Naive thymus-derived CD4-positive, alpha-beta T cell (primary cell): ENCODE measurements around the gene BMAL1. TPM values are rescaled to one million over a fixed set of nuclear protein-coding genes. Genes with fewer than 3 reads are reported as not detected.
A peak's percentile ranks its signal among the peaks of the same experiment; 100 is the strongest.
"Not testable (repeated sequence)": the region's sequence is repeated elsewhere in the genome, so short reads cannot be mapped to it uniquely, and the experiment has no call there.

ENCODE experiments used
- ATAC-seq: fragments of 150-1000 bp; cut with Tn5 transposase; 2 replicates; pipeline ENCODE4 v1.10.0; 2021; ENCODE audit warnings: mild to moderate bottlenecking, moderate library complexity
- CTCF ChIA-PET: fragments of 350-600 bp; sonication (Branson Sonifier 250); formaldehyde crosslinking; loops from one replicate; lab custom pipeline; 2021; ENCODE audit warnings: antibody characterized with exemption; lab: Charles Lee
- POLR2A ChIA-PET: fragments of 350-600 bp; sonication (Branson Sonifier 250); formaldehyde crosslinking; loops from one replicate; lab custom pipeline; 2021; ENCODE audit warnings: antibody characterized with exemption, inconsistent platforms; lab: Charles Lee
- DNase-seq, 9 donors: peaks; one replicate each; pipeline versions ENCODE4 v3.0.0 to v3.0.0-alpha.2; 2020 to 2022; ENCODE audit warnings: mixed read lengths in 1 of 9
- H3K27ac ChIP-seq: one replicate; pipeline ENCODE4 v1.7.0; 2013; ENCODE audit warnings: mild to moderate bottlenecking, low read depth, low read length, moderate library complexity
- H3K27me3 ChIP-seq, 2 donors: one replicate each; pipeline ENCODE4 v1.7.0; 2013; ENCODE audit warnings: low read length in 2 of 2, mild to moderate bottlenecking in 2 of 2, moderate library complexity in 2 of 2; ENCODE audit not compliant: control insufficient read depth in 2 of 2, insufficient read depth in 2 of 2
- H3K36me3 ChIP-seq, 3 experiments: 1 replicate in 2 of 3; 2 replicates in 1 of 3; pipeline ENCODE4 v1.7.0; 2013; ENCODE audit warnings: low read length in 3 of 3, mild to moderate bottlenecking in 3 of 3, moderate library complexity in 1 of 3; ENCODE audit not compliant: insufficient read depth in 3 of 3, control insufficient read depth in 2 of 3
- H3K4me1 ChIP-seq, 2 donors: one replicate each; pipeline ENCODE4 v1.7.0; 2013; ENCODE audit warnings: low read length in 2 of 2, mild to moderate bottlenecking in 2 of 2, moderate library complexity in 1 of 2; ENCODE audit not compliant: control insufficient read depth in 2 of 2, insufficient read depth in 2 of 2
- H3K4me3 ChIP-seq: 2 replicates; pipeline ENCODE4 v1.7.0; 2013; ENCODE audit warnings: mild to moderate bottlenecking, low read length
- H3K9me3 ChIP-seq, 3 experiments: 1 replicate in 2 of 3; 2 replicates in 1 of 3; pipeline ENCODE4 v1.7.0; 2013; ENCODE audit warnings: low read length in 3 of 3; ENCODE audit not compliant: control insufficient read depth in 2 of 3
- H3K27ac Mint-ChIP-seq, 9 donors: one replicate each; pipeline ENCODE4 v1.8.0; 2020 to 2022; ENCODE audit warnings: mixed read lengths in 9 of 9, mild to moderate bottlenecking in 8 of 9, moderate library complexity in 5 of 9, inconsistent platforms in 2 of 9
- H3K27me3 Mint-ChIP-seq, 5 donors: one replicate each; pipeline ENCODE4 v1.8.0; 2021 to 2022; ENCODE audit warnings: mixed read lengths in 5 of 5, mild to moderate bottlenecking in 1 of 5
- H3K36me3 Mint-ChIP-seq, 5 donors: one replicate each; pipeline ENCODE4 v1.8.0; 2020 to 2022; ENCODE audit warnings: mixed read lengths in 5 of 5, mild to moderate bottlenecking in 3 of 5, inconsistent platforms in 1 of 5
- H3K4me1 Mint-ChIP-seq, 7 donors: one replicate each; pipeline ENCODE4 v1.8.0; 2020 to 2022; ENCODE audit warnings: mixed read lengths in 7 of 7, mild to moderate bottlenecking in 3 of 7, inconsistent platforms in 1 of 7
- H3K4me3 Mint-ChIP-seq, 10 donors: one replicate each; pipeline ENCODE4 v1.8.0; 2020 to 2022; ENCODE audit warnings: mild to moderate bottlenecking in 10 of 10, mixed read lengths in 10 of 10, moderate library complexity in 6 of 10, inconsistent platforms in 2 of 10
- H3K9me3 Mint-ChIP-seq, 11 donors: one replicate each; pipeline ENCODE4 v1.8.0; 2020 to 2022; ENCODE audit warnings: mixed read lengths in 11 of 11, mild to moderate bottlenecking in 4 of 11, inconsistent platforms in 1 of 11, moderate library complexity in 1 of 11
- intact Hi-C, 2 donors: fragments of 100-400 bp; cut with micrococcal nuclease; formaldehyde crosslinking; loops; one replicate each; pipeline ENCODE4 v1.15.1; 2023
- polyA plus RNA-seq, 2 donors: library from polyadenylated mRNA; unstranded; fragments of 300-500 nt; fragmentation: Illumina TruSeq; gene quantifications; one replicate each; pipeline ENCODE4 v1.2.3, GENCODE V29; 2021
- total RNA-seq, 6 experiments: library from RNA in 5 of 6; stranded (reverse) in 5 of 6; gene quantifications; 1 replicate in 5 of 6; 2 replicates in 1 of 6; pipeline ENCODE4 v1.2.3 and lab custom pipeline; 2021 to 2026

BMAL1 gene
- total and polyA plus RNA-seq, 7 experiments from 2014 or later = 12.8 to 88.3 (median 47.9) TPM

- H3K27ac Mint-ChIP-seq = no peak overlapping the region
- Histone ChIP-seq H3K27ac (no peak overlapping the region), H3K36me3 (no peaks in the 10 kb centered on the region), H3K27me3 (peaks cover 0 to 9% of the 10 kb centered on the region in 2 donors), H3K4me1 (no peaks in the 10 kb centered on the region), H3K9me3 (no peaks in the 10 kb centered on the region), H3K4me3 (no peak overlapping the region)
- H3K4me1 Mint-ChIP-seq = no peaks in the 10 kb centered on the region
- ChIA-PET POLR2A (no interaction called here), CTCF (interaction anchor here (1.4 to 1.6 kb wide), 4 partner anchors 13 to 88 kb away, joined by 3 to 6 read pairs (median 4); no protein-coding TSS in a partner anchor)
- ATAC-seq (no peak), DNase-seq (no peak)
- no peak overlapping the region for H3K4me3 Mint-ChIP-seq
- no peaks in the 10 kb centered on the region for H3K9me3 Mint-ChIP-seq
- H3K36me3 Mint-ChIP-seq = no peaks in the 10 kb centered on the region
- intact Hi-C loops = loop anchor here (1.0 kb wide), 2 partner anchors 85 to 94 kb away; no protein-coding TSS in a partner anchor
- peaks cover 7 to 22% (median 14%) of the 10 kb centered on the region in 5 donors for H3K27me3 Mint-ChIP-seq
Measured at GRCh38 chr11:13249992-13250391, 27.6 kb upstream of the BMAL1 start.

- Mint-ChIP-seq H3K4me3 (no peak overlapping the region), H3K9me3 (no peaks in the 10 kb centered on the region), H3K27me3 (peaks cover 0 to 7% (median 6%) of the 10 kb centered on the region in 5 donors), H3K36me3 (no peaks in the 10 kb centered on the region), H3K4me1 (no peaks in the 10 kb centered on the region), H3K27ac (no peak overlapping the region)
- no peak overlapping the region for H3K27ac ChIP-seq
- POLR2A ChIA-PET = no interaction called here
- H3K27me3 ChIP-seq = peaks cover 0 to 5% of the 10 kb centered on the region in 2 donors
- no peaks in the 10 kb centered on the region for H3K9me3 ChIP-seq
- intact Hi-C loops = no loop called here
- H3K4me3 ChIP-seq = no peak overlapping the region
- DNase-seq (no peak), ATAC-seq (no peak)
- H3K36me3 ChIP-seq = no peaks in the 10 kb centered on the region
- CTCF ChIA-PET = interaction anchor here (0.6 kb wide), 1 partner anchor 215 kb away, joined by 3 read pairs; no protein-coding TSS in a partner anchor
- no peaks in the 10 kb centered on the region for H3K4me1 ChIP-seq
Measured at GRCh38 chr11:13251966-13252365, 25.6 kb upstream of the BMAL1 start.

GRCh38 chr11:13252438-13252837, 25.2 kb upstream of the BMAL1 start:
- Mint-ChIP-seq H3K4me1 (no peaks in the 10 kb centered on the region), H3K36me3 (no peaks in the 10 kb centered on the region), H3K4me3 (no peak overlapping the region), H3K27ac (no peak overlapping the region), H3K27me3 (peaks cover 0 to 6% (median 2%) of the 10 kb centered on the region in 5 donors), H3K9me3 (no peaks in the 10 kb centered on the region)
- POLR2A ChIA-PET = no interaction called here
- CTCF ChIA-PET = no interaction called here
- DNase-seq = no peak
- Histone ChIP-seq H3K4me3 (no peak overlapping the region), H3K4me1 (no peaks in the 10 kb centered on the region), H3K9me3 (no peaks in the 10 kb centered on the region), H3K27ac (no peak overlapping the region), H3K27me3 (peaks cover 0 to 4% of the 10 kb centered on the region in 2 donors), H3K36me3 (no peaks in the 10 kb centered on the region)
- intact Hi-C loops = no loop called here
- ATAC-seq = no peak

- Histone ChIP-seq H3K27ac (no peak overlapping the region), H3K4me1 (peaks cover 0 to 3% of the 10 kb centered on the region in 2 donors), H3K36me3 (no peaks in the 10 kb centered on the region), H3K27me3 (peaks cover 0 to 4% of the 10 kb centered on the region in 2 donors), H3K9me3 (no peaks in the 10 kb centered on the region), H3K4me3 (no peak overlapping the region)
- Mint-ChIP-seq H3K27me3 (peaks cover 0 to 12% (median 0%) of the 10 kb centered on the region in 5 donors), H3K36me3 (no peaks in the 10 kb centered on the region), H3K27ac (no peak overlapping the region), H3K4me1 (peaks cover 13 to 26% (median 20%) of the 10 kb centered on the region in 7 donors), H3K9me3 (no peaks in the 10 kb centered on the region), H3K4me3 (no peak overlapping the region)
- CTCF ChIA-PET = interaction anchor here (2.0 kb wide), 1 partner anchor 87 kb away, joined by 5 read pairs; no protein-coding TSS in a partner anchor
- ATAC-seq (no peak), DNase-seq (no peak)
- POLR2A ChIA-PET = no interaction called here
- intact Hi-C loops = no loop called here
Measured at GRCh38 chr11:13256216-13256615, 21.4 kb upstream of the BMAL1 start.

- intact Hi-C loops, H3K9me3 Mint-ChIP-seq, DNase-seq, H3K4me1 ChIP-seq, H3K36me3 Mint-ChIP-seq, H3K36me3 ChIP-seq, ATAC-seq, POLR2A ChIA-PET, H3K27ac Mint-ChIP-seq, H3K27ac ChIP-seq, H3K27me3 ChIP-seq, H3K4me3 Mint-ChIP-seq, H3K9me3 ChIP-seq, H3K4me3 ChIP-seq: not testable (repeated sequence)
- CTCF ChIA-PET = interaction anchor here (1.0 kb wide), 1 partner anchor 77 kb away, joined by 3 read pairs; no protein-coding TSS in a partner anchor
- Mint-ChIP-seq H3K4me1 (peaks cover 13 to 26% (median 20%) of the 10 kb centered on the region in 7 donors), H3K27me3 (peaks cover 0 to 14% (median 0%) of the 10 kb centered on the region in 5 donors)
Measured at GRCh38 chr11:13258061-13258460, 19.5 kb upstream of the BMAL1 start.

- Mint-ChIP-seq H3K4me1 (peaks cover 13 to 26% (median 20%) of the 10 kb centered on the region in 7 donors), H3K27me3 (peaks cover 0 to 21% (median 0%) of the 10 kb centered on the region in 5 donors), H3K4me3 (peak overlapping the region in 2 of 10 donors; percentile 13 to 60), H3K36me3 (no peaks in the 10 kb centered on the region), H3K9me3 (no peaks in the 10 kb centered on the region), H3K27ac (no peak overlapping the region)
- no peak for DNase-seq
- Histone ChIP-seq H3K9me3 (no peaks in the 10 kb centered on the region), H3K4me3 (no peak overlapping the region), H3K27ac (no peak overlapping the region), H3K4me1 (peaks cover 0 to 3% of the 10 kb centered on the region in 2 donors), H3K27me3 (no peaks in the 10 kb centered on the region), H3K36me3 (no peaks in the 10 kb centered on the region)
- ATAC-seq = no peak
- ChIA-PET CTCF (interaction anchor here (0.5 to 1.0 kb wide), 2 partner anchors 8 to 1957 kb away, joined by 3 read pairs; no protein-coding TSS in a partner anchor), POLR2A (interaction anchor here (0.7 kb wide), 1 partner anchor 11 kb away, joined by 3 read pairs; no protein-coding TSS in a partner anchor)
- intact Hi-C loops = no loop called here
Measured at GRCh38 chr11:13258855-13259254, 18.7 kb upstream of the BMAL1 start.
